Uterus (tissue), 2 donors: ENCODE data around the gene BIN2.

Experiments
- CTCF ChIP-seq, 4 experiments: fragments of 200-600 bp in 2 of 4; fragments of 450-650 bp in 2 of 4; sonication (generic) in 2 of 4; IDR thresholded peaks; one replicate each; pipeline ENCODE4 v1.5.1; 2016 to 2019; ENCODE audit warnings: antibody characterized with exemption in 4 of 4, mild to moderate bottlenecking in 2 of 4, moderate library complexity in 1 of 4
- POLR2A ChIP-seq, 2 donors: fragments of 450-650 bp; IDR thresholded peaks; one replicate each; pipeline ENCODE4 v1.6.1; 2016; ENCODE audit warnings: antibody characterized with exemption in 2 of 2, mild to moderate bottlenecking in 1 of 2, moderate library complexity in 1 of 2

GRCh38 chr12:51238510-51239334, 85.3 kb downstream of the BIN2 start, which contains the start of gene DAZAP2:
- TF ChIP-seq CTCF (IDR thresholded peaks at IDR 0.05) (peak in 2 of 4 experiments; percentile 8 to 25), POLR2A (IDR thresholded peaks at IDR 0.05) (peak; percentile 84 to 96)
